Activated naive CD4-positive, alpha-beta T cell treated with anti-CD3 and anti-CD28 coated beads, Interleukin-2, amount 10 ng/mL, durations not matched to agents 7 days and 5 days (primary cell): ENCODE measurements around the gene NSF.
"Not testable (repeated sequence)": the region's sequence is repeated elsewhere in the genome, so short reads cannot be mapped to it uniquely, and the experiment has no call there.

Source experiments
- CTCF ChIA-PET: fragments of 350-600 bp; sonication (Branson Sonifier 250); formaldehyde crosslinking; loops from one replicate; lab custom pipeline; 2021; ENCODE audit warnings: antibody characterized with exemption; lab: Charles Lee
- DNase-seq: peaks from one replicate; pipeline ENCODE4 v3.0.0-alpha.2; 2020
- H3K27ac Mint-ChIP-seq: one replicate; pipeline ENCODE4 v1.8.0; 2021; ENCODE audit warnings: mild to moderate bottlenecking, moderate library complexity, mixed read lengths
- H3K27me3 Mint-ChIP-seq: one replicate; pipeline ENCODE4 v1.8.0; 2021; ENCODE audit warnings: mild to moderate bottlenecking, mixed read lengths
- H3K36me3 Mint-ChIP-seq: one replicate; pipeline ENCODE4 v1.8.0; 2021; ENCODE audit warnings: mixed read lengths
- H3K4me1 Mint-ChIP-seq: one replicate; pipeline ENCODE4 v1.8.0; 2021; ENCODE audit warnings: mixed read lengths
- H3K4me3 Mint-ChIP-seq: one replicate; pipeline ENCODE4 v1.8.0; 2021; ENCODE audit warnings: mild to moderate bottlenecking, moderate library complexity, mixed read lengths
- H3K9me3 Mint-ChIP-seq: one replicate; pipeline ENCODE4 v1.8.0; 2021; ENCODE audit warnings: mixed read lengths

NSF gene

DNA sequence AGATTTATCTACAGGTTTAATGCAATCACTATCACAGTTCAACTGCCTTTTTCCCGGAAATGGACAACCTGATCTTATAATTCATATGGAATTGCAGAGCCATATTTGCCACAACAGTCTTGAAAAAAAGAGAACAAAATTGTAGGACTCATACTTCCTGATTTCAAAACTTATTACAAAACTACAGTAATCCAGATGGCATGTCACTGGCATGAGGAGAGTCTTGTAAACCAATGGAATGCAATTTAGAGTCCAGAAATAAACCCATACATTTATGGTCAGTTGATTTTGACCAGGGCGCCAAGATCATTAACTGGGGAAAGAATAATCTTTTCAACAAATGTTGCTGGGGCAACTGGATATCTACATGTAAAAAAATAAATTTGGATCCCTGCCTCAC is 20.8 kb downstream of the NSF start:
- H3K4me3 Mint-ChIP-seq, H3K9me3 Mint-ChIP-seq, H3K27me3 Mint-ChIP-seq, DNase-seq, H3K27ac Mint-ChIP-seq, CTCF ChIA-PET, H3K36me3 Mint-ChIP-seq, H3K4me1 Mint-ChIP-seq: not testable (repeated sequence)

DNA sequence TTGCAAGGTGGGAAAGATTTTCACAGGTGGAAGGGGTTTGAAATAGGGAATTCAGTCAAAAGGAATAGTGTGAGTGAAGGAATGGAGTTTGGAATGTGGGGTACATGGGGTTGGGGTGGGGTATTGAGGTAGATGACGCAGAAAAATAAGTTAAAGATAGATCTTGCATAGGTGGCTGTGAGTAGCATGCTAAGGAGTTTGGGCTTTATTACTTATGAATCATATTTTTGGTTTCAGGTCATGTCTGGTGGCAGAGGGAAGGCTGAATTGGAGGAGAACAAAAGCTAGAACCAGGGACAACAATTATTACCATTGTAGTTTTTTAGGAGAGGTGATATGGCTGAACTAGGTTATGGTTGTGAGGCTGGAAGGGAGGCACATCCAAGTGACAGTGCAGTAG is 23.4 kb downstream of the NSF start:
- H3K4me1 Mint-ChIP-seq, CTCF ChIA-PET, H3K27me3 Mint-ChIP-seq, H3K27ac Mint-ChIP-seq, H3K36me3 Mint-ChIP-seq, DNase-seq, H3K4me3 Mint-ChIP-seq, H3K9me3 Mint-ChIP-seq: not testable (repeated sequence)

DNA sequence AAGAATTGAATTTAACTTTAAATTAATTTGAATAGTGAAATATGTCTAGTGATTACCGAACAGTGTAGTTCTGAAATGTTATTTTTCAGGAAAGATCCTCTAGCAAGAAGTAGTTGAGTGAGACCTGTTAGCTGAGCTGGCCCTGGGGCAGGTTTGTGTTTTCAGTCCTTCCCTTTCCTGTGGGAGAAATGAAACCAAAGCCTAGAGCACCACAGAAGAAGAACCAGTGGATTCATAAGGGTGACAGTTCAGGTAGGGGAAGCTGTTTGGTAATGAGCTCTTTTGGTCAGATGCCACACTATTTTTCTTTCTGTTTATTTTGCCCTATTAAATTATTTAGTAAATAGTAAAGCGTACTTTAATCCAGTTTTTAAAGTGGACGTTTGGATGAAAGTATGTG is 26.7 kb downstream of the NSF start:
- H3K4me3 Mint-ChIP-seq, CTCF ChIA-PET, H3K9me3 Mint-ChIP-seq: not testable (repeated sequence)

DNA sequence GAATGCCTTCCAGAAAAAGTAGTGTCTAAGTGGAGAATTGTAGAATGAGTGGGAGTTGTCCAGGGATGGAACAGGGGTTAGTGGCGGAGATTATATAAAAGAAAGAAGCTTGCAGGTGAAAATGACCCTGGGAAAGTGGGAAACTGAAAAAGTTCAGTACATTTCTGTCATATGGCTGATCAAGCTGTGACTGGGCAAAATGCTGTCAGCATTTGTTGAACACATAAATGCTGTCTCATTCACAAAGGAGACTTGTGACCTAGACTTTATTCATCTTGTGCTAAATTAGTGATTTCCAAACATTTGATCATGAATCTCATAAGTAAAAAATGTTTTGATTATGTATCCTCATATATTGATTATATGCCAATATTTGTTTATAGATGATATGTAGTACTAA is 28.5 kb downstream of the NSF start:
- H3K27ac Mint-ChIP-seq, CTCF ChIA-PET, H3K27me3 Mint-ChIP-seq, DNase-seq, H3K4me3 Mint-ChIP-seq, H3K36me3 Mint-ChIP-seq, H3K4me1 Mint-ChIP-seq, H3K9me3 Mint-ChIP-seq: not testable (repeated sequence)

More for the DNA sequence above, 26.7 kb downstream of the NSF start:
- H3K36me3 Mint-ChIP-seq, DNase-seq, H3K4me1 Mint-ChIP-seq, H3K27me3 Mint-ChIP-seq, H3K27ac Mint-ChIP-seq: not testable (repeated sequence)

DNA sequence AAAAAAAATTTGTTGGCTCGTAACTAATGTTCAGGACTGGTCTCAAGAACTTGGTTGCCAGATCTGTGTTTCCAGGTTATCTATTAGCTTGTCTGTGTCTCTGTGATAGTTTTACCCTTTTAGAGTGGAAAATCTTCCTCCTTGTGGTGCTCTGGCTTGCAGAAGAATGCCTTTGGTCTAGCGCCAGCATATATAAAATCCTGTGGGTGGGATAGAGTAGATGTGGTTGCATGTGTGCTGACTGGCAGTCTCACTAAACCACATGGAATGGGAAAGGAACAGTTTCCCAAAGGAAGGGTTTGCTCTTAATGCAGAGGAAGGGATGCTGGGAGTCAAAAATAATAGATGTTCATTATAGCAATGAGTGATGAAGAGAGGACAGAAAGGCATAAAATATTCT is 33.3 kb downstream of the NSF start:
- DNase-seq, H3K9me3 Mint-ChIP-seq, H3K4me1 Mint-ChIP-seq, H3K4me3 Mint-ChIP-seq, H3K27me3 Mint-ChIP-seq, H3K36me3 Mint-ChIP-seq, CTCF ChIA-PET, H3K27ac Mint-ChIP-seq: not testable (repeated sequence)

DNA sequence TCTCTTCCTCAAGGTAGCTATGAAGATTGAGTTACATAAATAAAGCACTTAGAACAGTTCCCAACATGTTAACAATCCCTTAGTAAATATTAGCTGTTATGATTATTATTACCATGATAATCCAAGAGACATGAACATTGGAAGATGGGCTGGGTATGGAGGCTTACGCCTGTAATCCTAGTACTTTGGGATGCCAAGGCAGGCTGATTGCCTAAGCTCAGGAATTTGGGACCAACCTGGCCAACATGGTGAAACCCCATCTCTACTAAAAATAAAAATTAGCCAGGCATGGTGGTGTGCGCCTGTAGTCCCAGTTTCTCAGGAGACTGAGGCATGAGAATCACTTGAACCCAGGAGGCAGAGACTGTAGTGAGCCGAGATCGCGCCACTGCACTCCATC is 34.3 kb downstream of the NSF start:
- H3K27me3 Mint-ChIP-seq, H3K9me3 Mint-ChIP-seq, H3K27ac Mint-ChIP-seq, CTCF ChIA-PET, H3K4me1 Mint-ChIP-seq, H3K36me3 Mint-ChIP-seq, DNase-seq, H3K4me3 Mint-ChIP-seq: not testable (repeated sequence)

DNA sequence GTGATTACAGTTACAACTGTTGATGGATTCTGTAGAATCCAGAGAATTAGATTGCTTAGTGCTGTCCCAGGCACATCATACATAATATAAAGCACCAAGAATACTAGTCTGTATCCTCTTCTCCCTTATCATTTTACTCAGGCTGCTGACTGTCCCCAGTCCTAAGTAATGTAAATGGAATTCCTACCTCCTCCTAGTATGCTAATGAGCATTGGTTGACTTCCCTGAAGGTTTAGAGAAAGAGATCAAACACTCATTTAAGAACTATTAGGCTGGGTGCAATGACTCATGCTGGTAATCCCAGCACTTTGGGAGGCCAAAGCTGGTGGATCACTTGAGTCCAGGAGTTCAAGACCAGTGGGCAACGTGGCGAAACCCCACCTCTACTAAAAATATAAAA is 37.0 kb downstream of the NSF start:
- H3K27me3 Mint-ChIP-seq, H3K4me3 Mint-ChIP-seq, DNase-seq, CTCF ChIA-PET, H3K36me3 Mint-ChIP-seq, H3K9me3 Mint-ChIP-seq, H3K4me1 Mint-ChIP-seq, H3K27ac Mint-ChIP-seq: not testable (repeated sequence)

DNA sequence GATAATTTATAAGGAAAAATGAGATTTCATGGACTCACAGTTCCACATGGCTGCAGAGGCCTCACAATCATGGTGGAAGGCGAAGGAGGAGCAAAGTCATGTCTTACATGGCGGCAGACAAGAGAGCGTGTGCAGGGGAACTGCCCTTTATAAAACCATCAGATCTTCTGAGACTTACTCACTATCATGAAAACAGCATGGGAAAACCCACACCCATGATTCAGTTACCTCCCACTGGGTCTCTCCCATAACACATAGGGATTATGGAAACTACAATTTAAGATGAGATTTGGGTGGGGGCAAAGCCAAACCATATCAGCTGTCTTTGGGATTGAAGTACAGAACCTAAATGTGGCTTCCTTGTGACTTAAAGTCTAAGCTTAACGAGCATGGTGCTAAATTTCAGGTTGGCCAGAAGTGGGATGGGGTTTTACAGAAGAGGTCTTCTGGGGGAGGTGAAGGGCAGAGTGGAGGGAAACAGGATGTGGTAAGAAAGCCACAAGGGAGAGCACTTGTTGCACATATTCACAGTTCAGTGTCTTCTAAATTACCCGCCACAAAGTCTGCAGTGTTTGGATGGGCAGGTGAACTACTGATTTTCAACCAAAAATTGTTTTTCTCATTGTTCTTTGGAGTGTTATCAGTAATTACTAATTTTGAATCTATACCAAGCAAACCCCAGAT is 38.4 kb downstream of the NSF start:
- H3K36me3 Mint-ChIP-seq, H3K9me3 Mint-ChIP-seq, H3K27me3 Mint-ChIP-seq, H3K4me3 Mint-ChIP-seq, CTCF ChIA-PET, H3K27ac Mint-ChIP-seq, H3K4me1 Mint-ChIP-seq, DNase-seq: not testable (repeated sequence)

DNA sequence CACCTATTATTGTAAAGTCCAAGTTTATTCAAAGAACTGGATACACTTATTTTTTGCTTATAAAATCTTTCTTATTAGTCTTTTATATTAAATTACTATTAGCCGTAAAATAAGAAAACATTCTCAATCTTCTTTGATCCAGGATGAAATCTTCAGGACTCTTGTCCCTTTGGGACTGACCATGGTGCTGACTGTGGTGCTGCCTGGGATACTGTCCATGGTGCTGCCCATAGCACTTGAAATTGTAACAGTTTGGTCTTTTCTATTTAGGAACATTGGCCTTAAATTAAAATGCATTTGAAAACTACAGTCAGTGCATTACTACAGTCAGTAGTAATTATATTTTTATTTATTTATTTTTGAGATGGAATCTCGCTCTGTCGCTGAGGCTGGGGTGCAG is 41.7 kb downstream of the NSF start:
- DNase-seq, H3K4me1 Mint-ChIP-seq, H3K27ac Mint-ChIP-seq, H3K9me3 Mint-ChIP-seq, H3K36me3 Mint-ChIP-seq, H3K27me3 Mint-ChIP-seq, CTCF ChIA-PET, H3K4me3 Mint-ChIP-seq: not testable (repeated sequence)

DNA sequence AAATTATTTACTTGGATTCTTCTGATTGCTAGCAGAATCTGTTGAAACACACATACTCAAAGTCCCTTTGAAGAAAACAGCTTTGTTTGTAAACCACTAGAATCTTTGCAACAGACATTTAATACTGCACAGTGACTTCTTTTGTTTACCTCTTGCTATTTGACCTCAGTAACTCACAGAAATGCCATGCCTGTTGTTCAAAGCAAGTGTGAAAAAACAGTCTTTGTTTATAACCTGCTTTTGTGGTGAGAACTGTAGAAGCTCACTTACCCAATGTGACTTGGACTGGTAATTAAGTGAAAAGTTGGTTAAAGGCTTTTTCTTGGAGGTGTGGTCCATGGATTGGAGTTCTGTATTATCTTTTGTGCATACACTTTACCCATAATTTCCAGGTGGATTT is 44.4 kb downstream of the NSF start:
- H3K4me1 Mint-ChIP-seq: not testable (repeated sequence)

DNA sequence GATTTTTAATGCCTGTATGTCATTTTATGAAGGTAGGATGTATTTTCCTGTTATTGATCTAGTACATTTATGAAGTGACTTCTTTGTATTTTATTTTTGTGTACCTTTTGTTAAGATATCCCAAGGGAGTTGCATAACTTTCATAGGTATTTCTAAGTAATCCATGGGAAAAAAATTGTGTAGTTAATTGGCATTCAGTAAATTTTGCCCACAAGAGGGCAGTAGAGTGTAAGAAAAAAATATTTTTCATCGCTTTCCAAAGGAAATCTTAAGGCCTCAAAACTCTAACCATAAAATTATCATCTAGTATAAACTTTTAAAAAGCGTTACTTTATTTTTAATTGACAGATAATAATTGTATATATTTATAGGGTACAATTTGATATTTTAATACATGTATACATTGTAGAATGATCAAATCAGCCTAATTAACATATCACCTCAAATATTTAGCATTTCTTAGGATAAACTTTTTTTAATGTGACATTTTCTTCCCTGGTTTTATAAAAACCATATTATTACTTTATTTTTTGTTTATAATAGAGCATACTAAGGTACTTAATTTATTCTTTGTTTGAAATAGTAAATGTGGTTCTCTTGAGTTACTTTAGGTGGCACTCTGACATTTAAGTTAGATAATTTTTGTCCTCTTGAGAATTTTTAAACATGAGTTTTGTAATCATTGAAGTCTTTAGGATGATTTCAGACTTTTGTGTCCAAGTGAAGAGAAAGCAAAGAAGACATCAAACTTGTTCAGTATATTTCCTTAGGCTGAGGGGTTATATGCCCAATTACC is 51.6 kb downstream of the NSF start:
- H3K36me3 Mint-ChIP-seq, H3K4me1 Mint-ChIP-seq, H3K27me3 Mint-ChIP-seq, H3K9me3 Mint-ChIP-seq, H3K27ac Mint-ChIP-seq, DNase-seq, H3K4me3 Mint-ChIP-seq, CTCF ChIA-PET: not testable (repeated sequence)

More for the DNA sequence above, 44.4 kb downstream of the NSF start:
- H3K9me3 Mint-ChIP-seq, H3K27ac Mint-ChIP-seq, DNase-seq, H3K4me3 Mint-ChIP-seq, H3K27me3 Mint-ChIP-seq, H3K36me3 Mint-ChIP-seq, CTCF ChIA-PET: not testable (repeated sequence)

DNA sequence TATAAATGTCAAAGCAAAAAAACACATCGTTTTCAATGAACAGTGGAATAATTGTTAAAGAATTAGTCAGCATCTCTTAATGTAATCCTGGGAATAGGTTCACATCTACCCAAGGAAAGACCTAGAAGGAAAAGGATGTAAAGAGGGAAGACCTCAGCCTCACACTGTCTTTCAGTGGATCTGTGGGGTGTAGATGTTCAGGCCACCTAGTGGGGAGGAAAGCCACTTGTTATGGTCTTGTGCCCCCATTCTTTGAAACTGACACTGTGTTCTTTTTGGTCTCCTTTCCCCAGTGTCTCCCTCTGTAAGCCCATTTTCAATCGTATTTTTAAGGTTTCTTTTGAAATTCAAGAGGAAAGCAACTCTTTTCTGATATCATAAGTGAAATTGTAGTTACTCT is 56.8 kb downstream of the NSF start:
- CTCF ChIA-PET, H3K27ac Mint-ChIP-seq: not testable (repeated sequence)

DNA sequence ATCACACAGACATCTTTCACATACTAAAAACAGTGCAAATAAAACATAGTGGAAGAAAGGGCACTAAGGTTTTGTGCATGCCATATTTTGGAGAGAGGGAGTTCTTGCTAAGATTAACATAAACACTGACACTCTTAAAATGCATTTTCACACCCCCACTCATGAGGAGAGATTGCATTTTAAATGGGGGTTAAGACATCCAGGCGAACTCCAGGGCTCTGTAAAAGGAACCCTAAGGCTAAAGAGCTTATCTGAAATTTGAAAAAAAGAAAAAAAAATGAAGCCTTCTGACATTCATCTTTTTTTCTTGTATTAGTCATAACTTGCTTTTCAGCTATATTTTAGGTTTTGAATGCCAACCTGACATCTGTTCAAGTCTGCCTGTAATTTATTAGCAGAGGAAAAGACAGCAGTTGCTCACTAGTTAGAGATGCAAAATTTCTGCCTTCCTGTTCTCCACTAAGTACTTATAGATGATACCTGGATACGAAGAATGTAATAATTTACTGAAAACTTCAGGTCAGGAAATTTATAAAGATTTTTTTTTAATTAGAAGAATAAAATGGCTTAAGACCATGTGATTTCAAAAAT is 57.3 kb downstream of the NSF start:
- H3K36me3 Mint-ChIP-seq, H3K4me3 Mint-ChIP-seq, H3K27ac Mint-ChIP-seq, H3K27me3 Mint-ChIP-seq, H3K4me1 Mint-ChIP-seq, H3K9me3 Mint-ChIP-seq, DNase-seq, CTCF ChIA-PET: not testable (repeated sequence)

More for the DNA sequence above, 56.8 kb downstream of the NSF start:
- H3K36me3 Mint-ChIP-seq, DNase-seq, H3K9me3 Mint-ChIP-seq, H3K4me3 Mint-ChIP-seq, H3K4me1 Mint-ChIP-seq, H3K27me3 Mint-ChIP-seq: not testable (repeated sequence)

DNA sequence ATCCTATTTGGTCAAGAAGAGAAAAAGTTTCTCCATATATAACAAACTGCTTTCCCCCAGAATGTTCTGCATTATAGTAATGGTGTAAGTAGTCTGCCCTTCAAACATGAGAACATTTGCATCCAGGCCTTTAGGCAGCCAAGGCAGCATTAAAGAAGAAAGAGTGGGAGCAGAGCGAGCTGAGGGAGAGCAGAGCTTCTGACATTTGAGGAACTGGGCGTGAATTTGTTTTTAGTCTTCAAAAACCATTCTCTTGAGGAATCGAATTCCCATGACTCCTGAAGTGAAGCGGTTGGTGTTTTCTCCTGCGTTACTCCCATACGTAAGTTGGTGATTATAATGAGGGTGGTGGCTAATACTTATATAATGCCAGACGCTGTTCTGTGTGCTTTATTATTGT is 58.8 kb downstream of the NSF start:
- H3K36me3 Mint-ChIP-seq, H3K27ac Mint-ChIP-seq, H3K27me3 Mint-ChIP-seq, H3K4me1 Mint-ChIP-seq, H3K9me3 Mint-ChIP-seq, CTCF ChIA-PET, H3K4me3 Mint-ChIP-seq: not testable (repeated sequence)
- DNase-seq: peak; percentile 12

DNA sequence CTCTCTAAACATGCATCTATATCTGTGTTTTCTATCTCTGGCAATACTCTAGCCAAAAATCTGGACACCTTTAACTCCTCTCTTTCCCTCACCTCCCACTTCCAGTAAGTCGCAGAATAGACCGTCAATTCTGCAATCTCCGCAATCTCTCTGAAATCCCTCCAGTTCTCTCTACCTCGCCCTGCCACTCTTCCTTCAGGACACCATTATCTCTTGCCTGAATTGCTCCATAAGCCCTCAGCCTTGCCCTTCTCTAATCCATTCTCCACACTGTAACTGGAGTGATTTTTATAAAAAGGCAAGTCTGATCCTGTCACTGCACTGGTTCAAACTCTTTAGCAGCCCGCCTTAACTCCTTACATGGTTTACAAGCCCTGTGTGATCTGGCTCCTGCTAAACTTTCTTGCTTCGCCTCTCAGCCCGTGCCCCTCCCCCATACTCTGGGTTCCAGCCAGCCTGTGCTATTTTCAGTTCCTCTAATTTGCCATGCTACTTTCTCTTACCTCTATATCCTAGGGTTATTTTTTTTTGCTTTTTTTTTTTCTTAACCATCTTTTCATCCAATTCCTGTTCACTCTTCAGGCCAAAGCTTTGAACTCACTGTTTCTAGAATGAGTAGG is 61.7 kb downstream of the NSF start:
- DNase-seq, CTCF ChIA-PET, H3K27me3 Mint-ChIP-seq, H3K36me3 Mint-ChIP-seq, H3K4me1 Mint-ChIP-seq, H3K9me3 Mint-ChIP-seq, H3K4me3 Mint-ChIP-seq, H3K27ac Mint-ChIP-seq: not testable (repeated sequence)
